GM12801 (cell line): ENCODE measurements around the gene DNAH14.

Experiments used
- CTCF ChIP-seq: IDR thresholded peaks from one replicate; pipeline ENCODE4 v1.5.1; 2011; ENCODE audit warnings: control low read depth; ENCODE audit not compliant: insufficient read length; ENCODE audit errors: extremely low read depth

Gene DNAH14

DNA sequence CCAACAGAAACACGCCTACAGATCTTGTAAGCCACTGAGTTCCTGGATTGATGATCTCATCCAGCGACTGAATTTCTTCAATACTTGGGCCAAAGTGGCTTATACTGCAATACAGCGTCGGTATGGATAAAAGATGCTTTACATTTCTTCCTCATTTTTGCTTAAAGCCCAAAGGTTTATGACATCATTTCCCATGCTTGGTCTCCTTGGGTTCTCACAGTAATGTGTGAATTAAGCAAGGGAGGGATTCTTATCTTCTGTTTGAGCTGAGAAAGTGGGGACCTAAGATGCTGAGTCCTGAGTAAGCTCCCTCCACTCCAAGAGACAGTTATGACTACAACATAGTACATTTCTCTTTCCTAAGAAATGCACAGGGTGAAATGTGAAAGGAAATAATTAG lies 458.9 kb downstream of the DNAH14 start:
- no peak for TF ChIP-seq CTCF

GRCh38 chr1:225389843-225390242 lies 460.4 kb downstream of the DNAH14 start:
- no peak for TF ChIP-seq CTCF

DNA sequence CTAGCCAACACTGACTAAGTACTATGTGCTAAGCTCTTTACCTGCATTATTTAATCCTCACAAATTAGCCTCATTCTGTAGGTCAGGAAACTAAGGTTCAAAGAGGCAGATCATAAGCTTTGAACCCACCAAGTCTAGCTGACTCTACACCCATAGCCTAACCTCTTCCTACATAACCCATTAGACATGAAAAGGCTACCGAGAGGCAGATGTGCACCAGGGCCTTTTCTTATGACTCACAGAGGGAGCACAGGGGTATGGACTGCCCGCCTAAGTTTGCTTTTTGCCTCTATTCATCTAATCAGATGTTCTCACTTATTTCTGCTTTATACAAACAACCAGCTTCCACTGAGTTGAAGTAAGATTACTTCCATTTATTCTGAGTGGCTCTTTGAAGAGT lies 466.9 kb downstream of the DNAH14 start:
- TF ChIP-seq CTCF: no peak

DNA sequence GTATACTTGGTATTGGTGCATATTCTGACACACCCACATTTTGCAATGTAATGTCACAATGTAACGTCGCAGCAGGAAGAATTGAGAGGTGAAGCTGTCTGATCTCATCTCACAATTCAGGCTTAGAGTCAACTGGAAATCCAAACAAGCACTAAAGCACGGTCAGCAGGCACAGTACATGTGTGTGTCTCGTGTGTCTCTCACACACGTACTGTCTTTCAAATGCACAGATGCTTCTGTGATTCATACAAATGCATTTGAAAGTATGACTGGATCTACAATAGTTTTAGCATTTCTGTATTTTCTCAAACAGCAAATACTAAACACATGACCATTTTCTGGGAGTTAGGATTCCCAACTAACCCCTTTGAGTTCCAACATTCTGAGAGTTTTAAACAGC lies 471.5 kb downstream of the DNAH14 start:
- TF ChIP-seq CTCF: no peak

GRCh38 chr1:225406976-225407725 lies 477.7 kb downstream of the DNAH14 start:
- no peak for TF ChIP-seq CTCF

- TF ChIP-seq CTCF: no peak
These were observed 478.3 kb downstream of the DNAH14 start for GRCh38 chr1:225407755-225408154.

DNA sequence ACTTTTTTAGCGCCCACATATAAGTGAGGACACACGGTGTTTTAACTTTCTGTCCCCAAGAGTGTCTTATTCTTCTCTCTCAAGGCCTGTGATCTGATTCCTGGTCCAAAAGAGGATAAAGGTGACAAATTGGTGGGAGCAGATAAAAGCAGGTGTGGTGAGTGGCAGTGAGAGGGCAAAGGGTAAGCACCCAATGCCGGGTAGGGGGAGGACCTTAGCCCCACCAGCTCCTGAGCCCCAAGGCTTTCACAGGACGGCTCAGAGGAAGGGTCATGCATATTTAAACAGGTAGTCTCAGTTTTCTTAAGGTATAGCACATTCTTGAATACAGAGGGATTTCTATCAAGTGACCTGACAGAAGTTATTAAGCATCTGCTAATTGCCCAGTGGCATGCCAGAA lies 478.8 kb downstream of the DNAH14 start:
- TF ChIP-seq CTCF: no peak
